Prostate gland (tissue), 2 donors: Measurements from ENCODE around the gene PDHX. TPM values are rescaled to one million over a fixed set of nuclear protein-coding genes. Genes with fewer than 3 reads are reported as not detected.
A peak's percentile ranks its signal among the peaks of the same experiment; 100 is the strongest.

Source experiments
- DNase-seq: peaks from one replicate; pipeline ENCODE4 v3.0.0-alpha.2; 2019; ENCODE audit warnings: low spot score
- H3K27ac ChIP-seq, 2 donors: fragments of 200-600 bp; sonication (generic); 2 replicates each; pipeline ENCODE4 v1.5.1; 2017 to 2019
- H3K27me3 ChIP-seq: fragments of 200-600 bp; sonication (generic); replicated peaks from 2 replicates; pipeline ENCODE4 v1.5.1; 2019; ENCODE audit not compliant: insufficient read depth
- H3K36me3 ChIP-seq, 2 donors: fragments of 200-600 bp; sonication (generic); 1 replicate in 1 of 2; 2 replicates in 1 of 2; pipeline versions ENCODE4 v1.5.1 to v1.8.1; 2017 to 2019
- H3K4me1 ChIP-seq: fragments of 200-600 bp; sonication (generic); replicated peaks from 2 replicates; pipeline ENCODE4 v1.5.1; 2019
- H3K4me3 ChIP-seq, 2 donors: fragments of 200-600 bp; sonication (generic); 2 replicates each; pipeline ENCODE4 v1.5.1; 2017 to 2019
- H3K9me3 ChIP-seq: fragments of 200-600 bp; sonication (generic); 2 replicates; pipeline ENCODE4 v1.5.1; 2017
- CTCF ChIP-seq, 4 experiments: fragments of 200-600 bp in 2 of 4; fragments of 450-650 bp in 2 of 4; sonication (generic) in 2 of 4; IDR thresholded peaks; 1 replicate in 3 of 4; 2 replicates in 1 of 4; pipeline ENCODE4 v1.5.1; 2016 to 2019; ENCODE audit warnings: antibody characterized with exemption in 4 of 4, mild to moderate bottlenecking in 2 of 4, moderate library complexity in 2 of 4
- POLR2A ChIP-seq: fragments of 450-650 bp; IDR thresholded peaks from one replicate; pipeline ENCODE4 v1.6.1; 2016; ENCODE audit warnings: antibody characterized with exemption, mild to moderate bottlenecking
- POLR2AphosphoS5 ChIP-seq: sonication (generic); formaldehyde crosslinking; IDR thresholded peaks from one replicate; pipeline ENCODE4 v1.6.1; 2017; ENCODE audit warnings: antibody characterized with exemption
- WGBS: methylation state at CpG from one replicate; pipeline ENCODE4 v1.1.5; 2018; 5-methylcytosine and 5-hydroxymethylcytosine counted together
- intact Hi-C: fragments of 100-400 bp; cut with DNase I; formaldehyde crosslinking; loops from one replicate; pipeline ENCODE4 v1.14.2; 2022
- total RNA-seq, 2 donors: library from RNA; depleted of rRNA; stranded (reverse); fragments of >200 nt; gene quantifications; one replicate each; pipeline ENCODE4 v1.1.0, GENCODE V29; 2016

Gene PDHX
- total RNA-seq, 2 donors from 2014 or later: 29.1 to 45.2 TPM

GRCh38 chr11:34915136-34916014 lies 1.0 kb upstream of the PDHX start:
- intact Hi-C loops: loop anchor here (10.0 kb wide), 1 partner anchor 481 kb away; the partner anchor contains the start of gene CAT

GRCh38 chr11:34916843-34917770 lies 689 bp downstream of the PDHX start:
- Histone ChIP-seq H3K36me3 (no peaks in the 10 kb centered on the region), H3K4me3 (peak overlapping the region; percentile 58 to 73), H3K4me1 (no peaks in the 10 kb centered on the region), H3K27ac (peak overlapping the region; percentile 98), H3K9me3 (no peaks in the 10 kb centered on the region), H3K27me3 (no peaks in the 10 kb centered on the region)
- no peak for TF ChIP-seq POLR2AphosphoS5
- no peak for TF ChIP-seq CTCF (IDR thresholded peaks at IDR 0.05)
- no peak for TF ChIP-seq POLR2A
- no peak for DNase-seq
- intact Hi-C loops: loop anchor here (10.0 kb wide), 1 partner anchor 482 kb away; the partner anchor contains the start of gene CAT
- 10% methylated on average over 23 of the region's 23 CpGs for WGBS

More at GRCh38 chr11:34915136-34916014, 1.0 kb upstream of the PDHX start:
- WGBS: 4% methylated on average over 34 of the region's 34 CpGs
- DNase-seq: peak; percentile 38
- Histone ChIP-seq H3K27me3 (no peaks in the 10 kb centered on the region), H3K36me3 (no peaks in the 10 kb centered on the region), H3K4me1 (no peaks in the 10 kb centered on the region), H3K4me3 (peak overlapping the region; percentile 58 to 73), H3K9me3 (no peaks in the 10 kb centered on the region), H3K27ac (peak overlapping the region; percentile 98)
- no peak for TF ChIP-seq POLR2AphosphoS5
- TF ChIP-seq CTCF (IDR thresholded peaks at IDR 0.05): no peak
- no peak for TF ChIP-seq POLR2A

GRCh38 chr11:34921156-34921555 lies 4.7 kb downstream of the PDHX start:
- DNase-seq: no peak
- no peak overlapping the region for H3K4me3 ChIP-seq
- intact Hi-C loops: loop anchor here (10.0 kb wide), 1 partner anchor 564 kb away; no protein-coding TSS in a partner anchor
- H3K27ac ChIP-seq: no peak overlapping the region
- H3K9me3 ChIP-seq: no peaks in the 10 kb centered on the region
- WGBS: 92% methylated on average over 4 of the region's 4 CpGs
- no peaks in the 10 kb centered on the region for H3K4me1 ChIP-seq
- no peaks in the 10 kb centered on the region for H3K36me3 ChIP-seq
- TF ChIP-seq CTCF (IDR thresholded peaks at IDR 0.05): no peak
- TF ChIP-seq POLR2A: no peak
- no peak for TF ChIP-seq POLR2AphosphoS5
- H3K27me3 ChIP-seq: no peaks in the 10 kb centered on the region

GRCh38 chr11:34924714-34925113 lies 8.3 kb downstream of the PDHX start:
- Histone ChIP-seq H3K4me1 (no peaks in the 10 kb centered on the region), H3K36me3 (no peaks in the 10 kb centered on the region), H3K27me3 (no peaks in the 10 kb centered on the region), H3K4me3 (no peak overlapping the region), H3K27ac (peak overlapping the region in 1 of 2 donors; percentile 42), H3K9me3 (no peaks in the 10 kb centered on the region)
- WGBS: 38% methylated on average over 3 of the region's 3 CpGs
- TF ChIP-seq CTCF (IDR thresholded peaks at IDR 0.05): no peak
- TF ChIP-seq POLR2A: no peak
- TF ChIP-seq POLR2AphosphoS5: no peak
- no peak for DNase-seq
- intact Hi-C loops: loop anchor here (10.0 kb wide), 1 partner anchor 560 kb away; no protein-coding TSS in a partner anchor
